GM12891 (cell line): ENCODE results near the gene H2AZ2.

Experiments used
- POLR2A ChIP-seq: IDR thresholded peaks from 2 replicates; pipeline ENCODE4 v1.6.1; 2011; ENCODE audit warnings: low read depth, low read length, control low read depth
- POLR2AphosphoS5 ChIP-seq: IDR thresholded peaks from 2 replicates; pipeline ENCODE4 v1.6.1; 2011; ENCODE audit warnings: low read depth, low read length, control low read depth
- SPI1 ChIP-seq: IDR thresholded peaks from 2 replicates; pipeline ENCODE4 v1.6.1; 2011; ENCODE audit warnings: low read depth, low read length, control low read depth

GRCh38 chr7:44801890-44802289 is 46.0 kb downstream of the H2AZ2 start:
- TF ChIP-seq POLR2AphosphoS5 (0 out of 2 replicates have a peak, but pooled peaks have one; percentile 23), POLR2A (peak; percentile 71), SPI1 (no peak)
